K562 (cell line): ENCODE measurements around the gene HSPA14. TPM values are rescaled to one million over a fixed set of nuclear protein-coding genes. Genes with fewer than 3 reads are reported as not detected.

Source experiments
- CBFB ChIP-seq: sonication (generic); formaldehyde crosslinking; IDR thresholded peaks from 2 replicates; pipeline ENCODE4 v1.4.0; 2020; ENCODE audit warnings: mild to moderate bottlenecking, missing genetic modification reagents
- HES1 ChIP-seq: fragments of 450-650 bp; IDR thresholded peaks from 2 replicates; pipeline ENCODE4 v1.6.1; 2016; ENCODE audit warnings: low read depth, mild to moderate bottlenecking, moderate library complexity
- JUN ChIP-seq, 2 experiments: sonication (generic) in 1 of 2; formaldehyde crosslinking in 1 of 2; IDR thresholded peaks; 2 replicates each; pipeline versions ENCODE4 v1.6.1 to v1.8.0; 2012 to 2022; ENCODE audit warnings: borderline replicate concordance in 2 of 2, mild to moderate bottlenecking in 2 of 2, improper control_type of control experiment in 1 of 2, low read depth in 1 of 2, low read length in 1 of 2, missing genetic modification reagents in 1 of 2
- REST ChIP-seq, 2 experiments: fragments of 450-650 bp; formaldehyde crosslinking in 1 of 2; IDR thresholded peaks; 2 replicates each; pipeline versions ENCODE4 v1.4.0 to v1.6.1; 2014 to 2020; ENCODE audit warnings: mild to moderate bottlenecking in 2 of 2, borderline replicate concordance in 1 of 2, low read depth in 1 of 2
- SUPT5H ChIP-seq: fragments of 450-650 bp; IDR thresholded peaks from 2 replicates; pipeline ENCODE4 v1.6.1; 2016
- ZBTB40 ChIP-seq, 2 experiments: fragments of 450-650 bp in 1 of 2; sonication (generic) in 1 of 2; formaldehyde crosslinking in 1 of 2; IDR thresholded peaks; 2 replicates each; pipeline versions ENCODE4 v1.7.1 to v1.9.0; 2016 to 2022; ENCODE audit warnings: inconsistent platforms in 1 of 2, mild to moderate bottlenecking in 1 of 2, missing genetic modification reagents in 1 of 2
- ZNF586 ChIP-seq: fragments of 450-650 bp; formaldehyde crosslinking; conservative IDR thresholded peaks from 2 replicates; pipeline ENCODE4 v1.4.0; 2020; ENCODE audit warnings: mild to moderate bottlenecking, moderate library complexity
- ZNF75A ChIP-seq: fragments of 450-650 bp; formaldehyde crosslinking; IDR thresholded peaks from 2 replicates; pipeline ENCODE4 v1.4.0; 2020; ENCODE audit warnings: mild to moderate bottlenecking
- ZNF766 ChIP-seq: fragments of 200-800 bp; sonication (Bioruptor generic); conservative IDR thresholded peaks from 2 replicates; pipeline ENCODE4 v1.6.1; 2016; ENCODE audit warnings: missing genetic modification characterization, missing compliant biosample characterization
- polyA plus RNA-seq, 8 experiments: library from polyadenylated mRNA; depleted of rRNA in 4 of 8; stranded (reverse) in 5 of 8; unstranded in 3 of 8; fragments of >200 nt; fragmentation: Nextera tagmentation in 2 of 8; fragmentation: Illumina TruSeq in 1 of 8; extraction: Ambion mirVana in 2 of 8; extraction: Trizol in 1 of 8; gene quantifications; 2 replicates each; pipeline versions ENCODE4 v1.2.1 to v1.2.3, GENCODE V29; 2011 to 2014; ENCODE audit warnings: inconsistent platforms in 1 of 8, missing spikeins in 1 of 8
- total RNA-seq, 7 experiments: library from RNA; depleted of rRNA in 6 of 7; stranded (reverse); fragments of >200 nt in 6 of 7; fragmentation: Illumina TruSeq in 2 of 7; extraction: Trizol in 2 of 7; gene quantifications; 2 replicates each; pipeline versions ENCODE4 v1.2.1 to v1.2.3, GENCODE V29; 2011 to 2021; ENCODE audit warnings: low replicate concordance in 1 of 7

The HSPA14 gene
- total and polyA plus RNA-seq, 9 of the 15 experiments (the other 6 are each of a cell fraction or from before 2014, with no cell fraction given), result 41.9 to 75.0 (median 63.2) TPM

GRCh38 chr10:14880229-14880628 is 42.1 kb downstream of the HSPA14 start (continued):
- no peak for TF ChIP-seq ZBTB40 (IDR thresholded peaks at IDR 0.05)
- no peak for TF ChIP-seq ZBTB40 (CRISPR knock-in tag; IDR thresholded peaks at IDR 0.05)
- TF ChIP-seq ZNF766 (CRISPR knock-in tag), result no peak
- TF ChIP-seq ZNF75A (CRISPR knock-in tag), result no peak
- TF ChIP-seq ZNF586 (CRISPR knock-in tag), result no peak
- no peak for TF ChIP-seq HES1
- no peak for TF ChIP-seq CBFB
- TF ChIP-seq JUN (IDR thresholded peaks at IDR 0.05; ENCODE audit: borderline replicate concordance, low read depth, low read length), result no peak
- no peak for TF ChIP-seq JUN (CRISPR knock-in tag; IDR thresholded peaks at IDR 0.05; ENCODE audit: borderline replicate concordance)
- no peak for TF ChIP-seq SUPT5H
- peak; percentile 93 for TF ChIP-seq REST (IDR thresholded peaks at IDR 0.05; ENCODE audit: borderline replicate concordance)
- TF ChIP-seq REST (CRISPR knock-in tag; IDR thresholded peaks at IDR 0.05; ENCODE audit: low read depth), result peak; percentile 82; the same call in 1 of the 2 replicates
